ENCODE data around the gene YIPF3.

The YIPF3 gene

DNA sequence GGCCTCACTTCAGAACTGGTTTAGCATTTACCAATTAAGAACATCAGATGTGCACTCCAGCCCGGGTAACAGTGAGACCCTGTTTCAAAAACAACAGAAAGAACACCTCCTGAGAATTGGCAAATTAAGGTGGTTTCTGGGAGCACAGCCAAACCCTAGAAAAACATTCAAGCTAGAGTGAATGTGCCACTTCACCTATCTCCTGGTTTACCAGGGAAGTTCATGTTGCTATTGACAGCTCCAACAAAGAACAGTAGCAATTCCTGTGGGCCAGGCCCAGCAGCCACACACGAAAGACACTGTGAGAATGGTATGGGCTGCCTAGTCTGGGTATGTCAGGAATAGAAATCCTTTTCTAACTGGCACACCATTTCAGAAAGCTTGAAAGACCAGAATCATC is 5.1 kb upstream of the YIPF3 start:
- H3K4me3 ChIP-seq (ENCODE audit: low read depth, low read length): no peak overlapping the region
- ChIA-PET CTCF (interaction anchor here (2.5 kb wide), 1 partner anchor 87 kb away, joined by 9 read pairs; no protein-coding TSS in a partner anchor), POLR2A (no interaction called here)
- no peak for DNase-seq (ENCODE audit: low read depth, low spot score)
- TF ChIP-seq, protein P1, sequence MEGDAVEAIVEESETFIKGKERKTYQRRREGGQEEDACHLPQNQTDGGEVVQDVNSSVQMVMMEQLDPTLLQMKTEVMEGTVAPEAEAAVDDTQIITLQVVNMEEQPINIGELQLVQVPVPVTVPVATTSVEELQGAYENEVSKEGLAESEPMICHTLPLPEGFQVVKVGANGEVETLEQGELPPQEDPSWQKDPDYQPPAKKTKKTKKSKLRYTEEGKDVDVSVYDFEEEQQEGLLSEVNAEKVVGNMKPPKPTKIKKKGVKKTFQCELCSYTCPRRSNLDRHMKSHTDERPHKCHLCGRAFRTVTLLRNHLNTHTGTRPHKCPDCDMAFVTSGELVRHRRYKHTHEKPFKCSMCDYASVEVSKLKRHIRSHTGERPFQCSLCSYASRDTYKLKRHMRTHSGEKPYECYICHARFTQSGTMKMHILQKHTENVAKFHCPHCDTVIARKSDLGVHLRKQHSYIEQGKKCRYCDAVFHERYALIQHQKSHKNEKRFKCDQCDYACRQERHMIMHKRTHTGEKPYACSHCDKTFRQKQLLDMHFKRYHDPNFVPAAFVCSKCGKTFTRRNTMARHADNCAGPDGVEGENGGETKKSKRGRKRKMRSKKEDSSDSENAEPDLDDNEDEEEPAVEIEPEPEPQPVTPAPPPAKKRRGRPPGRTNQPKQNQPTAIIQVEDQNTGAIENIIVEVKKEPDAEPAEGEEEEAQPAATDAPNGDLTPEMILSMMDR (IDR thresholded peaks at IDR 0.05; ENCODE audit: insufficient read depth, low read length, missing control alignments): no peak

DNA sequence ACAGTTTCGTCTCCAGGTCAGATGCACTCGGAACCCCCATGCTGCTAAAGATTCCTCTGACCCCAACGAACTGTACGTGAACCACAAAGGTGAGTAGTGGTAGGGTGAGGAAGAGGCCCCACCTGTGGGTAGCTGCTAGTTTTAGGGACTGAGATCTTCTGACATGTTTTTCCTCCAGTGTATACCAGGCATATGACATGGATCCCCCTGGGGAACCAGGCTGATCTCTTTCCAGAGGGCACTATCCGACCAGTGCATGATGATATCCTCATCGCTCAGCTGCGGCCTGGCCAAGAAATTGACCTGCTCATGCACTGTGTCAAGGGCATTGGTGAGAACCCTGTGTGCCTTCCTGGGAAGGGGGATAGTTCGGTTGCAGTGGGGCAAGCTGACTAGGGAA is 3.4 kb upstream of the YIPF3 start:
- DNase-seq (ENCODE audit: low read depth, low spot score): no peak
- POLR2A ChIA-PET: no interaction called here
- CTCF ChIA-PET: interaction anchor here (1.3 to 2.5 kb wide), 2 partner anchors 13 to 88 kb away, joined by 5 to 9 read pairs; no protein-coding TSS in a partner anchor
- H3K4me3 ChIP-seq (ENCODE audit: low read depth, low read length): no peak overlapping the region
- TF ChIP-seq, protein P1 (IDR thresholded peaks at IDR 0.05; ENCODE audit: insufficient read depth, low read length, missing control alignments): no peak

DNA sequence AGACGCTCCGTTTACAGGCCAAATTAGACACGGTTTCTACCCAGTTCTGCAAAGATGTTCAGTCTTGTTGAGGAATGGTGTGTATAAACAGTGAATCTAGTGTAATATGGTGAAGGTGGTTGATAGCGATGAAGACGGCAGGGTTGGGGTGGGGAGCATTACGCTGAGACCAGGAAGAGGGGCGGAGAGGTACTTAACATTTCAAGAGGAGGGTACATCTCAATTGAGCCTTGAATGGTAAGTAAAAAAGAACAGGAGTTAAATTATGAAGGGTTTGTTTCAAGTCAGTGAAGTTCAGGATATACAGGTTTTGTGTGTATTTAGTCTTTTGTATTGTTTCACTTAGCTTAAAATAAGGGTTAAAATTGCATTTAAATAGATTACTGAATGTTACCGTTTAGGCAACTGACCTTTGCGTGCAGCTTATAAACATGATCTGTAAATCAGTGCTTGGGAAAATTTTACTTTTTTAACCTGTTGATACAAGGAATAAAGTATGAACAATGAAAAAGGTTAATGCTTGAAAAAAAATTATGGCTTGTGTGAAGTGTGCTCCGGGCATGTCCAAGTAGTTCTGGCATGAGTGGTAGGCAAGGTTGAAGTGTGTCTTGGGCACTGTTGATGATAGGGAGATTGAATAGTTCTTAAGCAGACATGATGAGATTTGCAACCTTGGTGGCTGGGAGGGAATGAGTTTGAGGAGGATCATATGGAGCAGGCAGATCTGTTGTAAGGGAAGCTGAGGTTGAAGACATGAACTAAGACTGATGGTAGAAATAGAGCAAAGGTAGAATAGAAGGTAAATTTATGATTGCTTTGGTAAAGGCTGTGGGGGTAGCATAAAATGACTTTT is 1.0 kb upstream of the YIPF3 start:
- CTCF ChIA-PET: interaction anchor here (0.8 to 3.7 kb wide), 5 partner anchors 10 to 64 kb away, joined by 3 to 47 read pairs (median 8); no protein-coding TSS in a partner anchor
- no peak for DNase-seq (ENCODE audit: low read depth, low spot score)
- POLR2A ChIA-PET: interaction anchor here (1.4 kb wide), 1 partner anchor 14 kb away, joined by 3 read pairs; no protein-coding TSS in a partner anchor
- peak overlapping the region; percentile 100 for H3K4me3 ChIP-seq (ENCODE audit: low read depth, low read length)
- TF ChIP-seq, protein P1 (IDR thresholded peaks at IDR 0.05; ENCODE audit: insufficient read depth, low read length, missing control alignments): no peak

DNA sequence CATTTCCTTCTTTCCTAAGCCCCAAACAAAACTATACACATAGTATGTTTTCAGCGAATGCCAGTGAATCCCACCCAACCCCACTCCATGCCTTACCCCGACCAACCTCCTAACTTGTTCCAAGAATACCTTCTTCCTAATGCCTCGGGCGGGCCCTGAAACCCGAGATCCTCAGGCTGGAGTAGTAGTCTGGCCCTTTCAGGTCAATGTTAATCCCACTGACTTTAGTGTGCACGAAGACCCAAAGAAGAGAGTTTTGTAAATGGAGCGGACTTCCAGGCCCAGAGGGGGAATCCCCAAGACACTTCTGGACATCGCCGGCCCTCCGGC is 394 bp downstream of the YIPF3 start:
- peak overlapping the region; percentile 58 for H3K4me3 ChIP-seq (ENCODE audit: low read depth, low read length)
- ChIA-PET POLR2A (interaction anchor here (0.6 to 1.2 kb wide), 6 partner anchors 8 to 254 kb away, joined by 3 to 4 read pairs (median 3); partner anchors contain the start of genes GTPBP2, VEGFA and ZNF318), CTCF (interaction anchor here (0.9 to 3.7 kb wide), 6 partner anchors 9 to 254 kb away, joined by 3 to 47 read pairs (median 6); no protein-coding TSS in a partner anchor)
- DNase-seq (ENCODE audit: low read depth, low spot score): no peak
- TF ChIP-seq, protein P1 (IDR thresholded peaks at IDR 0.05; ENCODE audit: insufficient read depth, low read length, missing control alignments): no peak

DNA sequence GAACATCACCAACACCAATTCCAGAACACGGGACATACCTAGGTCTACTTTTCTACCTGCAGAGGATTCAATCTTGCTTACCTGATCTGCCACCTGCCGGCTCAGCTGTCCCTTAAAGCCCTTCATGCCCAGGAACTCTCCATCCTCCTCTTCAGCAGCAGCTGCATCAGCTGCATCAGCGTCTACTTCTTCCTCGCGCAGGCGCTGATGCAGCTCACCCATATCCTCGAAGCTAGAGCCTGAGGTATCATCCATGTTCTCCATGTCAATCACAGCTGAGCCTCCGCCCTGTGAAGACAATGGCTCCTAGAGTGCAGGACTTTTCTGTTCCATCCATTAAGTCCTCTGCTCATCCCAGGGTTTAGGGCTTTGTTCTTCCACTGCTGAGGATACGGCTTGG is 918 bp downstream of the YIPF3 start:
- POLR2A ChIA-PET: no interaction called here
- CTCF ChIA-PET: interaction anchor here (0.9 to 3.7 kb wide), 6 partner anchors 9 to 253 kb away, joined by 3 to 47 read pairs (median 6); no protein-coding TSS in a partner anchor
- DNase-seq (ENCODE audit: low read depth, low spot score): no peak
- TF ChIP-seq, protein P1 (IDR thresholded peaks at IDR 0.05; ENCODE audit: insufficient read depth, low read length, missing control alignments): no peak
- peak overlapping the region; percentile 58 for H3K4me3 ChIP-seq (ENCODE audit: low read depth, low read length)

DNA sequence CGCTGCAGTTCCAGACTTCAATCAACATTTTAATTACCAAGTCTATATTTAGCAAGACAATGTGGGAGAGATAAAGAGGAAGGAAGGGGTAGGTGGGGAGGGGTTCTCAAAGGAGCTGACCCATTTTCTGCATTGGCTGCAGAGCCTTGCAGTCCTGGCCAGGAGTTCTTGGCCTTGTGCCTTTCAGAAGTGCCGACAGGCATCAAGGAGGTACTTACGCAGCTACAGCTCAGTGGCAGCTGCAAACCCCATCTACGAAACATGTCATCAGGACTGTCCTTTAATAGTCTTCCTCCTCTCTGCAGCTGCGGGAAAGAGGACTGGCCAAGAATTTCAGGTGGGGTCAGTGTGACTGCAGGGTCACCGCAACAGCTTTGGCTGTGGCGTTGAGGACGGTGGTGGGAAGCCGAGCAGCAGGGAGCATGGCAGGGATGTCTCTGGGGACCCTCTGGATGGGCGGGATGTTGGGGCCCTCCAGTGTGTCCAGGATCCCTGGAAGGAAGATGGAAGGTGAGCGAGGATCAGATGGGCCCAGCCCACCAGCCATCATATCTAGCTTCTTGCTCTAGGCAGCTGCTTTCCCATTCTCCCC is 4.8 kb downstream of the YIPF3 start:
- no peak for DNase-seq (ENCODE audit: low read depth, low spot score)
- TF ChIP-seq, protein P1 (IDR thresholded peaks at IDR 0.05; ENCODE audit: insufficient read depth, low read length, missing control alignments): no peak
- H3K4me3 ChIP-seq (ENCODE audit: low read depth, low read length): no peak overlapping the region
- ChIA-PET CTCF (interaction anchor here (0.9 to 13.3 kb wide), 5 partner anchors 8 to 59 kb away, joined by 4 to 337 read pairs (median 5); partner anchors contain the start of gene DLK2), POLR2A (no interaction called here)

Measured in AG04449 (cell line).